ENCODE results near the gene CTXND1. TPM values are rescaled to one million over a fixed set of nuclear protein-coding genes. Genes with fewer than 3 reads are reported as not detected.

The CTXND1 gene
- total and polyA plus RNA-seq, 2 of the 13 experiments (the other 11 are each of a cell fraction or from before 2014, with no cell fraction given): 1.2 to 2.1 TPM

- TF ChIP-seq KLF15 (CRISPR knock-in tag; IDR thresholded peaks at IDR 0.05; ENCODE audit: borderline replicate concordance) (0 out of 2 replicates have a peak, but pooled peaks have one; percentile 36), ARNT (IDR thresholded peaks at IDR 0.05) (no peak), ARID4A (CRISPR knock-in tag; IDR thresholded peaks at IDR 0.05; ENCODE audit: borderline replicate concordance) (peak; percentile 84), NFKB2 (CRISPR knock-in tag; IDR thresholded peaks at IDR 0.05; ENCODE audit: borderline replicate concordance) (peak; percentile 67; the same call in 1 of the 2 replicates), KDM5A (IDR thresholded peaks at IDR 0.05; ENCODE audit: borderline replicate concordance, low read length) (peak; percentile 50; the same call in 1 of the 2 replicates), ZBTB38 (CRISPR knock-in tag; IDR thresholded peaks at IDR 0.05) (peak; percentile 65), ZNF614 (CRISPR knock-in tag; IDR thresholded peaks at IDR 0.05; ENCODE audit: borderline replicate concordance) (no peak), ZNF281 (CRISPR knock-in tag; IDR thresholded peaks at IDR 0.05; ENCODE audit: borderline replicate concordance) (peak; percentile 72; the same call in 1 of the 2 replicates), THYN1 (CRISPR knock-in tag; IDR thresholded peaks at IDR 0.05; ENCODE audit: borderline replicate concordance, low read depth) (no peak), ZNF773 (CRISPR knock-in tag; IDR thresholded peaks at IDR 0.05; ENCODE audit: borderline replicate concordance) (no peak; the same call in 1 of the 2 replicates), TRIM22 (IDR thresholded peaks at IDR 0.05) (no peak), ZNF687 (CRISPR knock-in tag; IDR thresholded peaks at IDR 0.05) (peak; percentile 92), ZNF556 (CRISPR knock-in tag; IDR thresholded peaks at IDR 0.05; ENCODE audit: borderline replicate concordance) (peak; percentile 62; the same call in 1 of the 2 replicates), AKAP8 (CRISPR knock-in tag; IDR thresholded peaks at IDR 0.05) (no peak)
Observed at GRCh38 chr15:80152896-80153876, 98.8 kb downstream of the CTXND1 start, which contains the start of gene FAH (continued).

All from HepG2 (cell line).